HG02623 (cell line): ENCODE results near the gene ZBTB47.

Experiments
- ATAC-seq: cut with Tn5 transposase; IDR thresholded peaks from one replicate; pipeline ENCODE4 v1.9.1; 2021; ENCODE audit warnings: moderate library complexity; ENCODE audit not compliant: unreplicated experiment

ZBTB47 gene

GRCh38 chr3:42652611-42653302 is 740 bp upstream of the ZBTB47 start:
- peak; percentile 63 for ATAC-seq

GRCh38 chr3:42653303-42653559 is 266 bp upstream of the ZBTB47 start:
- ATAC-seq = no peak

- no peak for ATAC-seq
Observed at GRCh38 chr3:42654331-42655201, 1.1 kb downstream of the ZBTB47 start.

- no peak for ATAC-seq
Observed at GRCh38 chr3:42655331-42655888, 1.9 kb downstream of the ZBTB47 start.

- no peak for ATAC-seq
Observed at GRCh38 chr3:42655980-42656679, 2.6 kb downstream of the ZBTB47 start.

GRCh38 chr3:42656680-42657610 is 3.4 kb downstream of the ZBTB47 start:
- ATAC-seq = no peak

- ATAC-seq = no peak
Observed at GRCh38 chr3:42657675-42658074, 4.2 kb downstream of the ZBTB47 start.

- no peak for ATAC-seq
Observed at GRCh38 chr3:42658091-42658770, 4.7 kb downstream of the ZBTB47 start.

- no peak for ATAC-seq
Observed at GRCh38 chr3:42658771-42659390, 5.4 kb downstream of the ZBTB47 start.

- ATAC-seq = no peak
Observed at GRCh38 chr3:42659451-42660130, 6.1 kb downstream of the ZBTB47 start.

GRCh38 chr3:42660131-42660715 is 6.7 kb downstream of the ZBTB47 start:
- no peak for ATAC-seq

- no peak for ATAC-seq
Observed at GRCh38 chr3:42660898-42661297, 7.4 kb downstream of the ZBTB47 start.

GRCh38 chr3:42661593-42662022 is 8.1 kb downstream of the ZBTB47 start:
- ATAC-seq = no peak

GRCh38 chr3:42662037-42662812 is 8.7 kb downstream of the ZBTB47 start:
- no peak for ATAC-seq

- ATAC-seq = no peak
Observed at GRCh38 chr3:42662813-42663535, 9.5 kb downstream of the ZBTB47 start.

- no peak for ATAC-seq
Observed at GRCh38 chr3:42663581-42664437, 10.3 kb downstream of the ZBTB47 start.
